ENCODE measurements around the gene SLCO1A2. TPM values are rescaled to one million over a fixed set of nuclear protein-coding genes. Genes with fewer than 3 reads are reported as not detected.

Gene SLCO1A2
- total and polyA plus RNA-seq, 2 of the 8 experiments (the other 6 are each of a cell fraction or from before 2014, with no cell fraction given): 2.9 to 5.1 TPM

GRCh38 chr12:21336656-21337055, 1.9 kb upstream of the SLCO1A2 start:
- 93 to 100% methylated on average over 1 to 5 of the region's 5 CpGs for WGBS, 2 experiments (ENCODE audit: extremely low coverage in 1 of 2, insufficient coverage in 1 of 2, insufficient read length in 1 of 2, insufficient replicate concordance in 2 of 2, low coverage in 1 of 2, low lambda C conversion rate in 2 of 2, missing lambda C conversion rate in 1 of 2)
- Histone ChIP-seq H3K36me3 (ENCODE audit: control insufficient read depth in 2 of 4, insufficient read depth in 4 of 4, low read length in 3 of 4) (peaks cover 0 to 3% (median 1%) of the 10 kb centered on the region in 4 experiments; a peak in 2 of 8 replicates), H3K27me3 (replicated peaks in 1 of 4; ENCODE audit: control insufficient read depth in 3 of 4, extremely low read depth in 1 of 4, insufficient read depth in 3 of 4, low read length in 3 of 4) (peaks cover 0 to 1% (median 0%) of the 10 kb centered on the region in 4 experiments; a peak in 1 of 7 replicates), H3K23ac (ENCODE audit: insufficient read length) (no peak overlapping the region), H2AK5ac (ENCODE audit: low read depth, low read length) (no peak overlapping the region), H3K79me1 (ENCODE audit: low read depth, low read length) (no peaks in the 10 kb centered on the region), H3K23me2 (ENCODE audit: low read depth, low read length) (no peaks in the 10 kb centered on the region), H2BK20ac (ENCODE audit: low read length) (no peak overlapping the region), H4K8ac (ENCODE audit: extremely low read depth, insufficient read depth, low read length) (no peak overlapping the region), H4K91ac (replicated peaks; ENCODE audit: insufficient read length, low read length) (no peak overlapping the region), H3K4ac (replicated peaks; ENCODE audit: insufficient read length, low read depth, low read length) (no peak overlapping the region), H3K4me3 (ENCODE audit: extremely low read depth in 1 of 4, insufficient read depth in 2 of 4, low read depth in 3 of 4, low read length in 4 of 4) (no peak overlapping the region), H3K14ac (ENCODE audit: insufficient read length) (no peak overlapping the region), H3K79me2 (ENCODE audit: control insufficient read depth in 1 of 2, insufficient read depth in 2 of 2, low read length in 2 of 2) (no peaks in the 10 kb centered on the region), H3K56ac (replicated peaks; ENCODE audit: insufficient read length, low read depth, low read length) (no peak overlapping the region), H3K18ac (ENCODE audit: extremely low read depth, low read length) (no peak overlapping the region), H3K9me3 (ENCODE audit: insufficient read depth in 2 of 2, low read depth in 1 of 2, low read length in 1 of 2) (peaks cover 10 to 14% of the 10 kb centered on the region in 2 experiments; a peak in 2 of 4 replicates), H2BK5ac (ENCODE audit: low read depth, low read length) (no peak overlapping the region), H2BK15ac (ENCODE audit: low read length) (no peak overlapping the region), H3K9ac (replicated peaks in 1 of 4; ENCODE audit: extremely low read depth in 1 of 4, low read depth in 3 of 4, low read length in 3 of 4) (no peak overlapping the region), H3K4me1 (replicated peaks in 1 of 4; ENCODE audit: control insufficient read depth in 3 of 4, insufficient read depth in 4 of 4, low read length in 3 of 4) (peaks cover 0 to 4% (median 3%) of the 10 kb centered on the region in 4 experiments; a peak in 2 of 7 replicates), H2AFZ (ENCODE audit: low read length) (no peak overlapping the region), H2BK120ac (replicated peaks; ENCODE audit: low read depth, low read length) (no peak overlapping the region), H2BK12ac (ENCODE audit: low read depth, low read length) (no peak overlapping the region), H4K5ac (ENCODE audit: insufficient read length, low read depth, low read length) (no peak overlapping the region), H4K20me1 (replicated peaks in 1 of 2; ENCODE audit: control insufficient read depth in 1 of 2, insufficient read depth in 2 of 2, low read length in 2 of 2) (no peaks in the 10 kb centered on the region), H3K27ac (ENCODE audit: low read depth, low read length) (no peak overlapping the region), H3K4me2 (ENCODE audit: insufficient read depth in 1 of 2, low read depth in 2 of 2, low read length in 2 of 2) (no peak overlapping the region)
- FAIRE-seq: no peak
- CTCF ChIA-PET (ENCODE audit: partially characterized antibody): interaction anchor here (0.9 kb wide), 1 partner anchor 171 kb away, joined by 3 read pairs; no protein-coding TSS in a partner anchor
- POLR2A ChIA-PET (ENCODE audit: partially characterized antibody): no interaction called here
- no peak for DNase-seq (ENCODE audit: low read depth in 1 of 2, low spot score in 2 of 2)
- TF ChIP-seq RBBP5 (IDR thresholded peaks at IDR 0.05; ENCODE audit: borderline replicate concordance, low read depth, low read length): no peak
- TF ChIP-seq ASH2L (IDR thresholded peaks at IDR 0.05; ENCODE audit: low read length): no peak
- no peak for TF ChIP-seq JUND (IDR thresholded peaks at IDR 0.05; ENCODE audit: low read length)

All from H1 (cell line).